KMS-11 (cell line): ENCODE measurements around the gene SLC6A18.

Experiments
- H2AFZ ChIP-seq: fragments of 200-600 bp; sonication (generic); 2 replicates; pipeline ENCODE4 v1.6.1; 2016; ENCODE audit warnings: antibody characterized with exemption, mixed run types, low read depth
- H3K27ac ChIP-seq: fragments of 200-600 bp; sonication (generic); 2 replicates; pipeline ENCODE4 v1.6.1; 2016; ENCODE audit warnings: mild to moderate bottlenecking, mixed run types
- H3K27me3 ChIP-seq: fragments of 200-600 bp; sonication (generic); 2 replicates; pipeline ENCODE4 v1.6.1; 2017; ENCODE audit warnings: mild to moderate bottlenecking, low read depth, mixed run types, moderate library complexity; ENCODE audit not compliant: insufficient read depth
- H3K36me3 ChIP-seq: fragments of 200-600 bp; sonication (generic); 2 replicates; pipeline ENCODE4 v1.6.1; 2017; ENCODE audit warnings: mild to moderate bottlenecking, mixed run types; ENCODE audit not compliant: insufficient read depth
- H3K4me1 ChIP-seq: fragments of 200-600 bp; sonication (generic); 2 replicates; pipeline ENCODE4 v1.6.1; 2016; ENCODE audit warnings: mild to moderate bottlenecking, low read depth, mixed run types; ENCODE audit not compliant: poor library complexity, severe bottlenecking
- H3K4me2 ChIP-seq: fragments of 200-600 bp; sonication (generic); 2 replicates; pipeline ENCODE4 v1.7.0; 2016; ENCODE audit warnings: mild to moderate bottlenecking, mixed run types
- H3K4me3 ChIP-seq: fragments of 200-600 bp; sonication (generic); IDR thresholded peaks from 2 replicates; pipeline ENCODE4 v1.6.1; 2017; ENCODE audit warnings: low read depth, low read length, mixed read lengths; ENCODE audit not compliant: insufficient read depth
- H3K79me2 ChIP-seq: fragments of 200-600 bp; sonication (generic); 2 replicates; pipeline ENCODE4 v1.6.1; 2016; ENCODE audit warnings: low read depth, mixed run types; ENCODE audit not compliant: insufficient read depth
- H3K9ac ChIP-seq: fragments of 200-600 bp; sonication (generic); 2 replicates; pipeline ENCODE4 v1.6.1; 2016; ENCODE audit warnings: mild to moderate bottlenecking, mixed run types
- H4K20me1 ChIP-seq: fragments of 200-600 bp; sonication (generic); 2 replicates; pipeline ENCODE4 v1.6.1; 2016; ENCODE audit warnings: mild to moderate bottlenecking, mixed run types; ENCODE audit not compliant: insufficient read depth
- CTCF ChIP-seq: fragments of 200-600 bp; sonication (generic); conservative IDR thresholded peaks from 2 replicates; pipeline ENCODE4 v1.6.1; 2017; ENCODE audit warnings: low read depth, mild to moderate bottlenecking, antibody characterized with exemption, low read length, moderate library complexity, mixed read lengths

SLC6A18 gene

GRCh38 chr5:1188464-1188863 lies 36.7 kb upstream of the SLC6A18 start:
- no peak overlapping the region for H3K4me3 ChIP-seq
- H2AFZ ChIP-seq: no peak overlapping the region
- H3K27ac ChIP-seq: no peak overlapping the region
- no peak for TF ChIP-seq CTCF
- peaks cover 9% of the 10 kb centered on the region for H3K4me1 ChIP-seq
- H4K20me1 ChIP-seq: no peaks in the 10 kb centered on the region
- H3K4me2 ChIP-seq: no peak overlapping the region
- H3K27me3 ChIP-seq: peaks cover 13% of the 10 kb centered on the region; the same call in 1 of the 2 replicates
- H3K36me3 ChIP-seq: no peaks in the 10 kb centered on the region
- no peaks in the 10 kb centered on the region for H3K79me2 ChIP-seq
- H3K9ac ChIP-seq: no peak overlapping the region

DNA sequence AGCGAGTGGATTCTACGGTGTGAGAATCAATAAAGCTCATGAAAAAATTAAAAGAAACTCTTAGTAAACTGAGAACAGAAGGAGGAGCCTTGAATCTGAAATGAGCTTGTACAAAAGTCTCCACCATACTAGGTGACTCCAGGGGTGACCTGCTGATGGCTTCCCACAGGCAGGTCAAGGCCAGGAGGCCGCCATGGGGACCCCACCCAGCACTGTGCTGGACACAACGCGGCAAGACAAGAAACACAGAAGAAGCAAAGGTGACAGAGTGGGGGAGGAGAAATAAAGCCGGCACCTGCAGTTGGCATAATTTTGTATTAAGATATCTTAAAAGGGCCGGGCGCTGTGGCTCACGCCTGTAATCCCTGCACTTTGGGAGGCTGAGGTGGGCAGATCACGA lies 35.9 kb upstream of the SLC6A18 start:
- Histone ChIP-seq H3K4me1 (peaks cover 3% of the 10 kb centered on the region), H4K20me1 (no peaks in the 10 kb centered on the region), H3K9ac (no peak overlapping the region), H3K4me3 (no peak overlapping the region), H3K4me2 (no peak overlapping the region), H3K27me3 (peaks cover 15% of the 10 kb centered on the region; the same call in 1 of the 2 replicates), H3K36me3 (no peaks in the 10 kb centered on the region), H3K27ac (no peak overlapping the region), H2AFZ (no peak overlapping the region), H3K79me2 (no peaks in the 10 kb centered on the region)
- no peak for TF ChIP-seq CTCF

DNA sequence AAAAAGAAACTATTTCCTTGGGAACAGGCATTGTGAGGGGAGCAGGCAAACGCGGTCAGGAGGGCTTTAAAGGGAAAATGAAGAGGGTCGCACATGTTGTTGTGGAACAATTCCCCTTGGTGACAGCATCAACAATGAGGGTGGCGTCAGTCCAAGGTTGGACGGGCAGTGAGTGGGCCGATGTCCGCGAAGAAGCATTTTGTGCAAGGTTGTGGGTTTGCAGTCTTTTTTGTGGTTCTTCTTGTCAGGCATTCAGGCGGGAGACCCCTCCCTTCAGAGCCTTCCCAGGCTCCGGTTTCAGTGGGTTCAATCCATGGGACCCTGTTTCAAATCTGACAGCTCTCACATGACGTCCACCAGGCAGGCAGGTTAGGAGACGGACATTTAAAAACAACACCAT lies 34.9 kb upstream of the SLC6A18 start:
- no peaks in the 10 kb centered on the region for H3K4me1 ChIP-seq
- no peaks in the 10 kb centered on the region for H4K20me1 ChIP-seq
- no peak overlapping the region for H3K9ac ChIP-seq
- no peak overlapping the region for H3K4me3 ChIP-seq
- H3K36me3 ChIP-seq: no peaks in the 10 kb centered on the region
- H2AFZ ChIP-seq: no peak overlapping the region
- H3K4me2 ChIP-seq: no peak overlapping the region
- TF ChIP-seq CTCF: no peak
- peaks cover 15% of the 10 kb centered on the region; the same call in 1 of the 2 replicates for H3K27me3 ChIP-seq
- H3K79me2 ChIP-seq: no peaks in the 10 kb centered on the region
- no peak overlapping the region for H3K27ac ChIP-seq

- no peak overlapping the region for H3K4me2 ChIP-seq
- H3K36me3 ChIP-seq: no peaks in the 10 kb centered on the region
- TF ChIP-seq CTCF: no peak
- no peaks in the 10 kb centered on the region for H3K4me1 ChIP-seq
- no peaks in the 10 kb centered on the region for H3K79me2 ChIP-seq
- H3K27ac ChIP-seq: no peak overlapping the region
- no peaks in the 10 kb centered on the region for H4K20me1 ChIP-seq
- H3K27me3 ChIP-seq: peaks cover 15% of the 10 kb centered on the region; the same call in 1 of the 2 replicates
- H3K4me3 ChIP-seq: no peak overlapping the region
- no peak overlapping the region for H3K9ac ChIP-seq
- H2AFZ ChIP-seq: no peak overlapping the region
These were observed 34.3 kb upstream of the SLC6A18 start for GRCh38 chr5:1190837-1191239.
